A673 (cell line): ENCODE measurements around the gene GRIK5.

Source experiments
- CTCF ChIP-seq: fragments of 300-800, 200-600 bp; sonication (generic); conservative IDR thresholded peaks from 2 replicates; pipeline ENCODE4 v1.5.1; 2017; ENCODE audit warnings: low read depth, mild to moderate bottlenecking, antibody characterized with exemption, low read length, moderate library complexity, mixed read lengths
- EZH2 ChIP-seq: fragments of 200-600 bp; sonication (generic); IDR thresholded peaks from 2 replicates; pipeline ENCODE4 v1.6.1; 2017; ENCODE audit warnings: borderline replicate concordance, low read depth, mild to moderate bottlenecking, mixed read lengths, antibody characterized with exemption, low read length; ENCODE audit not compliant: poor library complexity, severe bottlenecking

DNA sequence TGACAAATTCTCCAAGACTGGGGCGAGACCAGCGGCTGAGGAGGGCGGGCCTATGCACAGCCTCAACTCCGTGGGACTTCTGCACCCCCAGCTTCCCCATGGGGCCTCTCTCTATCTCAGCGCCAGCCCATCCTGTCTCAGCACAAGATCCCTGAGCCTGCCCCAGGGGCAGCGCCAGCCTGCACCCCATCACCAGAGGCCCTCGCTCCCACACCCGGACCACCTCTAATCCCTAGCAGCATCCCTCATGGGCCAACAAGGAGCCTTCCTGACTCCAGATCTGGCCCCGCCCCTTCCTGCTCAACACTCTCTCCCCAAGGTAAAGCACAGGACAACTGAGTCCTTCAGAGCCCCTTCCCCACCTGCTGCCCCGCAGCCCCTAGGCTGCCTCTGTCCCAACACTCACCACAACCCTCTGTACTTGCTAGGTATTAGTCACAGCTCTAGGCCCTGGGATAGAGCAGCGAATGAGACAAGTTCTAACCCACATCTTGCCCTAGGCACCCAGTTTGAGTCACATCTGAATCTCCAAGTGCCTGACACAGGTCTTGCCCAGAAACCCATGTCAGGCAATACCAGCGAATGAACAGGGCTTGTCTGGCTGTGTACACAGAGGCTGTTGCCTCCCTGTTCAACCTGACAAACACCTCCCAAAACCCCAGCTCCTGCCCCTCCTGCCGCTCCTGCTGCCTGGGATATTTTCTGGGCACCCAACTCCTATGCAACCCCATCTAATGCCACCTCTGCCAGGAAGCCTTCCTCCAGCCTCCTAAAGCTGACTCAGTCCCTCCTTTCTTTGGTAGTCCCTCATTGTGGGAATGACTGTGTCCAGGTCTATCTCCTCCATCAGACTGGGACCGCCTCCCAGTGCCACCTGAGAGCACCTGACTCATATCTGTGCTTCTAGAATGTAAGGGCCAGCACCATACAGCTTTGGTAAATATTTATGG, 18.6 kb downstream of the GRIK5 start:
- TF ChIP-seq CTCF (no peak), EZH2 (no peak)
